HG02973 (cell line): ENCODE measurements around the gene UBE2Q1.
A peak's percentile ranks its signal among the peaks of the same experiment; 100 is the strongest.

Experiments
- ATAC-seq: cut with Tn5 transposase; IDR thresholded peaks from one replicate; pipeline ENCODE4 v1.9.1; 2021; ENCODE audit warnings: moderate library complexity; ENCODE audit not compliant: unreplicated experiment

Gene UBE2Q1

DNA sequence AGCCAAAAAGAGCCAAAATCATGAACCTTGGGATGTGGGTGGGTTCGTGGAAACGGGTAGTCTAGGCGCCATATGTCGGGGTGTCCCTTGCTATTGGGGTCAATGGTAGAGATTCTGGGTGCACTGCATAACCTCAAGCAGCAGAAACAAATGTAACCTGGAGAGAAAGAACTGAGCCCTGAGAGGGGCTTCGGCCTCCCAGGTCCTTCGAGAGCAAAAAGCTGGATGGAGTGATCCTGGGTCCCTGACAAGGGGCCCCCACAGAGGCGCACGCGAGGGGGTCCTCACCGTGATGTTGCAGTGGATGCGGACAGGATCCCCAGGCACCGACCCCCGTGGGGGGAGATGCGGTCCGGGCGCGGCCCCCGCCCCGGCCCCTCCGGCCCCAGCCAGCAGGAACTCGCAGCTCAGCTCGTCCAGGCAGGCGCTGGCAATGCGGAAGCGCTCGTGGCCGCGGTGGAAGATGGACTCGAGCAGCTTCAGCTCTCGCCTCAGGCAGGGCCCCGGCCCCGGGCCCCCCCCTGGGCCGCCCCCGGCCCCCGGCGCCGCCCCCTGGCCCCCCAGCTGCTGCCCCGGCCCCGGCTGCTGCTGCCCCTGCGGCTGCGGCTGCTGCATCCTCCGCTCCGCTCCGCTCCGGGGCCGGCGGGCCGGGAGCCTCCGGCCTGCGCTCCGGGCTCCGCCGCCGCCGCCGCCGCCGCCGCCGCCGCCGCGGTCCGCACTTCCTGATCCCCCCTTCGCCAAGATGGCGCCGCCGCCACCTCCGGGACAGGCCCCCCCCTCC lies at the start of gene UBE2Q1:
UBE2Q1 (minus strand) TSS at position 724 of the 781 bp plus-strand sequence; CDS start at position 615, 109 bp downstream.
- ATAC-seq = peak; percentile 8

DNA sequence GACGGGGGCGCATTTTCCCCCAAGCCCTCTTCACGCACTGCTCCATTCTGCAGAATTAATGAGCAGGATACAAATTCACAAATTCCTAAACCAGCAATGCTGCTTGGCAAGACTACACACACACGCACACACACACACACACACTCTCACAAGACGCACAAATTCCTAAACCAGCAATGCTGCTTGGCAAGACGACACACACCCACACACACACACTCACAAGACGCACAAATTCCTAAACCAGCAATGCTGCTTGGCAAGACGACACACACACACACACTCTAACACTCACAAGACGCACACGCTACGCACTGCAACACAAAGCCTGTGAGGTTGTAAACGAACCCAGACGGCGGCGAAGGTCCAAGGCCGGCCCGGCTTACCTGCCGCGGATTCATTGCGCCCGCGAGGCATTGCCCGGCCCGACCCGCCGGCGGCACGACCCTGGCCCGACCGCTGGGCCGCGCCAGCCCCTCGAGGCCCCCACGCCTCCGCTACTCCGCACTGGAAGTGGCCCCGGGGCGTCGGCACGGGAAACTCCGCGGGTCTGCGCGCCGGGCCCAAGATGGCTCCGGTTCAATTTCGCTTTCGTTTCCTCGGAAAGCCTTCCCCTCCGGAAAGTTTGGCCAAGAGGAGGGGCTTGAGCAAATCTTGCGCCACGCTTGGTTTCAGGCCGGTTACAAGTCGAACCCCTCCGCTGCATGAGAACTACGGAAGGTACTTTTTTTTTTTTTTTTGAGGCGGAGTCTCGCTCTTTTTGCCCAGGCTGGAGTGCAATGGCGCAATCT lies 49.3 kb upstream of the UBE2Q1 start, which contains the start of gene ADAR:
ADAR (minus strand) TSS at position 578 of the 788 bp plus-strand sequence; CDS start at position 398, 180 bp downstream.
- ATAC-seq = peak; percentile 62

DNA sequence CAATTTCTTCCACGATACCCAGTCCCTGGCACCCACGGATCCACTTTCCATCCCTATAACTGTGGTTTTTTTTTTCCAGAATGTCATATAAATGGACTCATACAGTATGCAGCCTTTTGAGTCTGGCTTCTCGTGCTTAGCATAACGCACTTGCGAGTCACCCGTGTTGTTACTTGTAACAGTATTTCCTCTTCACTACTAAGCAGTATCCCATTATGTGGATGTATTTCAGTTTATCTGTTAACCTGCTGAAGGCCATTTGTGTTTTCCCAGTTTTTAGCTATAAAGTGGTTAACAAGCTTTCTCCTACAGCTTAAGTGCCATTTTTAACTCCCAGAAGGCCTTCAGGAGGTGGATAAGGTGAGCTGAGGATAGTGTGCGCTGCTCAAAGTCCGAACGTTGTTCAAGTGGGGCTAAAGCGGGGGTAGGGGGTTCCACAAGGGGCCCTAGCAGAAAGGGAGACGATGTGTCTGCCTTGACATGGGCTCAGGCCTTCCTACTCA lies 48.7 kb upstream of the UBE2Q1 start:
- ATAC-seq = no peak

DNA sequence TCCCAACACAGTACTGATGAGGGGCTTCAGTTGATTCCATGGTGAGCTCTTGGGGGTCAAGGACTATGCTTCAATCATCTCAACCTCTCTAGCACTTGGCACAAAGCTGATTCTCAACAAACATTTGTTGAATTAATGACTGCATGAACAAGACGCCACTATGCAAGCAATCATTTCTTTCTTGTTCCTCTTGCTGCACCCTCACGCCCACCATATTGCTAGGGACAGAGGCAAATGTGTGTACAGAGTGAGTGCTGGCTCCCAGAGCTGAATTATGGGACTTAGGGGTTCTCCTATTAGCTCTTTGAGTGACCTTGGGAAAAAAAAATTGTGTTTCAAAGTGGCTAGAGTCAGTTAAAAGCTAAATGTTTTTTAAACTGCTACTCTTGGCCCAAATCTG lies 47.1 kb upstream of the UBE2Q1 start:
- ATAC-seq = no peak

DNA sequence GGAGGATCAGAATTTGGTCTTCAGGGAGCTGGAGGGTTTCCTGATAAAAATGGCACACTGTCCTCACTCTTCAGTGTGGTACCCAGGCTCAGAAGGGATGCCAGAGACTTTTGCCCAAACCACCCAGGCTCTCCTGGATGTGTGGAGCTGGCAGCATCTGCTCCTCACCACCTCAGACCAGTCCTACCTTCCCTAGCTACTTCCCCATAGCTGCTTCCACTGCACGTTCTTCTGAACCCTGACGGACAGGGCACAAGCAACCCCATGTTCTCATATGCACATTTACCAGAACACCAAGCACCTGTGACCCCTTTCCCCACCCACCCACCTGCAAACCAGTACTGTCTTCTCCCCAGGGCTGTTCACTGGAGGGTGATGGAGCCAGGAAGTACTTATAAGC lies 44.9 kb upstream of the UBE2Q1 start:
- ATAC-seq = no peak

DNA sequence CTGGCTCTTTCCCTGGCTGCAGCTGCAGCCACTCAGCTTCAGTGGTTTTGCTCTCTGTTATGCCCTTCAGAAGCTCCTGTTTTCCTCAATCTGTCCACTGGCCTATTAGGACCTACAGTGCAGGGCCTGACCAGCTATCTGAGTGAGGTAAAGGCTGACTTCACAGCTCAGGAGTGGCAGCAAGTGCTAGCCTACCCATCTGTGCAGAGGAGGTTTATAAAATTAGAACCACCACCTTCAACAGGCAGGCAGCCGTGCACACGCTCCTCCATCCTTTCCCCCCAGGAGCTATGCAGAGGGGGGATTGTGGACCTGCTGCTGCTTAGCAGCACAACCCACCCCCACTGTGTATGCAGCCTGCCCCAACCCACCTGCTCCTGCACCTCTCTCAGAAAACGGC lies 41.2 kb upstream of the UBE2Q1 start:
- no peak for ATAC-seq

DNA sequence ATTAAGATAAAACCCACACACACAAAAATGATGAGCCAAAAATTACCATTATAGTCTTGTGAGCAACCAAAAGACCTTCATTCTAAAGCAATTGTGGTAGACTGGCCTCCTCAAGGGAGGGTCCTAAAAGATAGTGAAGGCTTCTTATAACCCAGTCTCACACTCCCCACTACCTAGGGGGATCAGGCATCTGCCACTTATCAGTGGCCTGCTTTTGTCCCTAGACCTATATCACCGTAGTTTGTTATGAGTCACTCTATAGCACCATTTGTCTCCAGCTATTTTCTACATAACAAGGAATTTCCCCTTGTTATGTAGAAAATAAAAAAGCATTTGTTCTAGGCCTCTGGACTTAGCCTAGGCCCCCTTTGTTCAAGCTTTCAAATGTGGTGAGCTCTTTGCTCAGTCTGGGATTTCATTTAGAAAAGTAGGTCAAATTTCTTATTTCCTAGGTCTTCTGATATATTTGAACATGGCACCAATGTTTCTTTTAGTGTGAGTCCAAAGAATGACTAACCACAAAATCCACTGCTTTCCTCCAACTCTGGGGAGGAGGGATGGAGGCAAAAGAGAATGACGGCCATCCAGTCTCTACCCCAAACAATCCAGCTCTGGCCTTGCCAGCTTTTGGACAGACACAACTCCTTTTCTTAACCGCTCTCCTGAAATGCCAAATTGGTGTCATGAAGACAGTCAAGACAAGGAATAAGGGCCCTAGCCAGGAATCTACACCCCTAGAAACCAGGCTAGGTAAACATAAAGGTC lies 40.6 kb upstream of the UBE2Q1 start:
- no peak for ATAC-seq

DNA sequence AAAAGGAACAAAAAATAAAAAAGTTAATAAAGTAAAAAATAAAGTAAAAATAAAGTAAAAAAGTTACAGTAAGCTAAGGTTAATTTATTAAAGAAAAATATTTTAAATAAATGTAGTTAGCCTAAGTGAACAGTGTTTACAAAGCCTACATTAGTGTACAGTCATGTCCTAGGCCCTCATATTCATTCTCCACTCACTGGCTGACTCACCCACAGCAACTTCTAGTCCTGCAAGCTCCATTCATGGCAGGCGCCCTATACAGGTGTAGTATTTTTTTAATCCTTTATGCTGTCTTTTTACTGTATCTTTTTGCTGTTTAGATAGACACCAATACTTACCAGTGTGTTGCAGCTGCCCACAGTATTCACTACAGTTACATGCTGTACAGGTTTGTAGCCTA lies 37.2 kb upstream of the UBE2Q1 start:
- ATAC-seq = no peak

DNA sequence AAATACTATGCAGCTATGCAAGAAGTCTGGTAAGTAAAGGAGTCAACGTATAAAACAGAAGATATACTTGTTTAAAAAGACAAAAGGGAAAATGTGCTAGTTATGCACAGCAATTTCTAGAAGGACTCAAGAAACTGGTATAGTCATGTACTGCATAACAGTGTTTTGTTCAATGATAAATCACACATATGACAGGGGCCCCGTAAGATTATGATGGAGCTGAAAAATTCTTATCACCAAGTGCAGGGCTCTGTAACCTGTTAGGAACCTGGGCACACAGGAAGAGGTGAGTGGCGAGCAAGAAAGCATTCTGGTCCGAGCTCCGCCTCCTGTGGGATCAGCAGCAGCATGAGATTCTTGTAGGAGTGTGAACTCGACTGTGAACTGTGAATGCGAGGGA lies 36.3 kb upstream of the UBE2Q1 start:
- ATAC-seq = no peak

DNA sequence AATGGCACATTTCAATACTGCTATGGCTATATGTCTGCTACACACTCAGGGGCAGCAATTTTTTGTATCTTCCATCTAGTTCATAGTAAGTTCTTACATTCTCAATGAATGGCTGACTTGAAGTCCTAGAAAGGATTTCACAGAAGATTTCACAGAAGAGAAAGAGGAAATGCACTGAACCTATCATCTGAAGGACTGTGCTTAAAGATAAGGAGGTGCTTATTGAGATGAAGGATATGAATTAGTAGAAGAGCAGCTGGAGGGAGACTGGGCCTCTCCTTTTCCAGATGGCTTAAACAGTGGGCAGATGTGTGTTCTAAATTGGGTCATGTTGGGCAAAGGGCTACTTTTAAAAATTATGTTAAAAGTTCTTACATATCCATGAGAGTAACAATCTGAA lies 34.9 kb upstream of the UBE2Q1 start:
- ATAC-seq = no peak

DNA sequence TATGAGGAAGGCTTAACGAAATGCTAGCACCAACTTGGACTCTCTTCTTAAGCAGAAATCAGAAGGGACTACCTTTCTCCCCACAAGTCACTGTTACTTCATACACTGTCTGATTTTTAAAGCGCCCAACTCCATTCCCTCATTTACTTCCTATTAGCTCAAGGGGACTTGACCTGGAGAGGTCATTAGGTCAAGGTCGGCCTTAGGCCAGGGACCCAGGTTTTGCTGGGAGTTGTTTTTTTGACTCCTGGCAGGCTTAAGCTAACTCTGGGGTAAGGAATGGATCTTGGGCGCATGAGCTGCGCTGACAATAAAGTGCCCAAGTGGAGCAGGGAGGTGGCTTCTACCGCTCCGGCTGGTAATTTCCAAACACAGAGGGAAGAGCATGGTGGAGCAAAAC lies 32.7 kb upstream of the UBE2Q1 start:
- no peak for ATAC-seq

DNA sequence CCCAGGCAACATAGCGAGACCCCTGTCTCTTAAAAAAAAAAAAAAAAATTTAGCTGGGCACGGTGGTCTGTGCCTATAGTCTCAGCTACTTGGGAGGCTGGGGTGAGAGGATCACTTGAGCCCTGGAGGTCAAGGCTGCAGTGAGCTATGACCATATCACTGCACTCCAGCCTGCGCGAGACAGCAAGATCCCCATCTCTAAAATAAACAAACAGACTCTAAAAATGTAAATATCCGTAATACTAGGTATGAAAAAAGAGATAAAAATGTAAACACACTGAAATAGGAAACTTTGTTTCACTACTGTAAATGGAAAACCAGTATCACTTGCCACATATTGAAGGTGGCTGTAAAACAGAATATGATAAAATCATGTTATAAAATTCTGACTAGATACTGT lies 32.3 kb upstream of the UBE2Q1 start:
- ATAC-seq = no peak

DNA sequence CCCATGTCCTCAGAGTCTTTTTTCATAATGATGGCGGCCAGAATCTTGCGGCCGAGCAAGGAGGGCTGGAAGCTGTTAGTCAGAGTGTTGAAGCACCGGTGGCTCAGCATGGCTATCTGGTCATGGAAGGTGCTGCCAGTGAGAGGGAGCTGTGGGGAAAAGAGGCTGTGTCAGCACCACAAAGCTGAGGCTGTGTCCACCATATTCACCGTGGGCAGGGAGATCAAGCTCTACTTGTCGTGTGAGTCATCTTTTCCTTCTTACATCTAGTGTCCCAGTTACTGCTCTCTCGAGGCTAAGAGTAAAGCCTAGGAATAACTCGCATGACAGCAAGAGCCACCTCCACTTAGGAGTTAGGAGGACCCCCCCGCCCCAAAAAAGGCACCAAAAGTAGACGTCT lies 31.3 kb upstream of the UBE2Q1 start:
- no peak for ATAC-seq

DNA sequence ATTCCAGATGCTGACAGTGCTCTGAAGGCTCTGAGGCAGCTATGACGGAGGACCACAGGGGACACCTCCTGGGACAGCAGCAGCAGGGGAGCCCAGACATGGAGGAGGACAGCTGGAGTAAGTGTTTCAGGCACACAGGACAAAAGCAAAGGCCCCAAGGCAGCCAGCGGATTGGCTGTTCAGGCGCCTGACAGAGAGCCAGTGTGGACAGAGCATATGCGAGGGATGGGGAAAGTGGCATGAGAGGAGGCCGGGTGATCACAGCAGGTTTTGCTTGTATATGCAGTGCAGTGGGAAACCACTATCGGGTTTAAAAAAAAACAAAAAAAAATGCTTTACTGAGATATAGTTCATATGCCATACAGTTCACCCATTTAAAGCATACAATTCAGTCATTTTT lies 28.2 kb upstream of the UBE2Q1 start:
- no peak for ATAC-seq

DNA sequence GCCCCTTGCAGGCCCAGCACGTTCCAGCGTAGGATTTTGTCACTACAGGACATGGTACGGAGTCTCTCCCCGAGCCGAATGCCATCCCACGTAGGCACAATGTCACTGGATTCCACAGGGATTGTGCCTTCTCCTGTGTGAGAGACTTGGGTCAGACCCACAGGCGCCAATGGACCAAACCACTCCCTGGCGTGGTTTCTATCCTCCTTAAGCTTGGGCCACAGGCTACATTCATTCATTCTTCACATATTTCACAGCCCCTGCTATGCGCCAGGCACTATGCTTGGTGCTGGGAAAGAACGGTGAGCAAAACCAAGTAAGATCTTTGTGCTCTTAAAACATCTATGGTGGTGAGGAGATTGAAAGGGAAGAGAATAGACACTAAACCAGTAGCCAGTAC lies 27.8 kb upstream of the UBE2Q1 start:
- no peak for ATAC-seq

DNA sequence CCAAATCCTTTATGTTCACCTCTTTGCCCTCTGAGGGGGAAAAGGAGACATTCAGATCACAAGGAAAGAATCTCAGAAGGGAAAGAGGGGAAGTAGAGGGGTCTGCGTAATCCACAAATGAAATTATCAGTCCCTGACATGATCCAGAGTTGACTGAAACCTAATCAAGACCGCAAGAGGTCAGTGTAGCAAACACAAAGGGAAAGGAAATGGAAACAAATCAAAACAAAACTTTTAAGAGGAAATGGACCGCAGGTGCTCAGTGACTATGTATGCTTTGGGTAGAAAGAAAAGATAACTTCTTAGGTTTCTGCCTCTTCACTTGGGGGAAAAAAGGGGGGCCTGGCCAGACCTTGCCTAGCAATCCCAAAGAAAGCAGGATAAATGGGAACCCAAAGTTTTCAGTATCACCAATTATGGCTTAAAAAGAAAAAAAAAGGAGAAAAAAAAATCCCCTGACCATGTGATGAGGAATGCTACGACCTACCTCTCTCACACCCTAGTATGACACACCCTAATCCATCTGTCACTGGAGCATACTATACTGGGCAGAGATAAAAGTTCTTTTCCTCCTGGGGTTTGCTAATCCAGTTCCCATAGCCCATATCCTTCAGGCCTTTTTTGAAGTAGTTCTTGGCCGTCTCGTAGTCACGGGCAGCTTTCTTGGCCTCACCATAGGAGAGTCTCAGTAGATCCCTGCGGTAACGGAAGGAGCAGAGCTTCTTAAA lies 26.0 kb upstream of the UBE2Q1 start:
- ATAC-seq = no peak

DNA sequence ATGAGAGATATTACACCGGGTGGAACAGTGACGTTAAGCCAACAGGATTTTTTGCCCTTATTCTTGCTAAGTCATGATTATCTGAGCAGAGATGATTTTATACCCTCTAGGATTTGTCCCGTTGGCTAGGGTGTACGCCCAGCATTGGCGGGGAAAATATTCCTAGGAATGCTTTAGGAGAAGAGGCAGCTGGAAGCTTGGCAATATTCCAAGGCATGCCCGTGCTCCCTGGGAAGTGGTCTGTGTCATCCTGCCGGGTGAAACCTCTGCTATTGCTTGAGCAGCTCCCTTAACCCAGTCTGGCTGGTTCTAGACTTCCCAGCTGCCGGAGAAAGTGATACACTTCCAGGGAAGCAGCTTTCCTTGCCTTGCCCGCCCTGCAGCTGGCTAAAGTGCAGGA lies 25.3 kb upstream of the UBE2Q1 start:
- ATAC-seq = no peak

DNA sequence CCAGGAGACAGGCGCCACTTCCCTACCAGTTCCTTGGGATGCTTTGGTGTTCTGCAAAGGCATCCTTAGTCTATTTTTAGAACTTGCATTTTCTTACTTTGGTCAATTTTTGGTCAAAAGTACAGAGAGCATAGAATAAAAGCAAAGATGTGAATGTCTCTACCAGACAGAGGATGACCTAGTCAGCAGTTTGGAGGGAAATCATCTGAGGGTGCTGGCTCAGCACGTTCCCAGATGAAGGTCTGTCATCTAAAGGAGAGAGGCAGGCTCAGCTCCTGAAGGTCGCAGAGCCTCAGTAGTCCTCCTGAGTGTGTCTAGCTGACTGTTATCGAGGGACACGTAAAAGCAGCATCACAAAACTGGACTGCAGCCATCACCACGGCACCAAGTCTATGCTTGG lies 24.4 kb upstream of the UBE2Q1 start:
- ATAC-seq = no peak

DNA sequence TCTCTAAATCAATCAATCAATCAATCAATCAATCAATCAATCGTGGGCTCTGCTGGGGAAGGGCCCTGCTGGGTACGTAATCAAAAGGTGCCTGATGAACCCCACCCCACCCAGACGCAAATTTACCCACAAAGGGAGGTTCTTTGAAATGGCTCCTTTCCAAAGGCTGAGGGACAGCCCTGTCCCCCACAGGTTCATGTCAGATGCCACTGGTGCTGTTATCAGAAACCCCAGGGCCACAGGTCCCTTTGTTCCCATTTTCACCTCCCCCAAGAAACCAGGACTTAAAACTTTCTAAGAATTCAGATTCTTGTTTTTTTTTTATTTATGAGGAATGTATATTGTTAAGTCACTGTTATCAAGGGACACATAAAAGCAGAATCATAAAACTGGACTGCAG lies 23.3 kb upstream of the UBE2Q1 start:
- ATAC-seq = no peak

DNA sequence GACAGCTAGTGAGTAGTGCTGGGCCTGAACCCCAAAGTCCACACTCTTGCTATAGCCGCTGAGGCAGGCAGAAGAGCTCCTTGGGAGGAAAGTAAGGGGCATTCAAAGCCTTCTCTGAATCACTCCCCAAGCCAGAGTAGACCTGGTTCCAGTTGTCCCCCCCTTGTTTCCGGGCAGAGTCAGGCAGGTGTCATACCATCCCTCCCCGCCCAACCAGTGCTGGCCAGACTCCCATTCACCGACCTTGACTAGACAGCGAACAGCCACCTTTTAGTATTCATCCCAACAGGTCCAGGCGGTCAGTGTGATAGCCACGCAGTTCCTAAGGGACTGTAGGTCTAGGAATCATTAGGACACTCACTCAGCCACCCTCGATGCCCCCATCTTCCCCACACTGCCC lies 20.9 kb upstream of the UBE2Q1 start:
- ATAC-seq = no peak

DNA sequence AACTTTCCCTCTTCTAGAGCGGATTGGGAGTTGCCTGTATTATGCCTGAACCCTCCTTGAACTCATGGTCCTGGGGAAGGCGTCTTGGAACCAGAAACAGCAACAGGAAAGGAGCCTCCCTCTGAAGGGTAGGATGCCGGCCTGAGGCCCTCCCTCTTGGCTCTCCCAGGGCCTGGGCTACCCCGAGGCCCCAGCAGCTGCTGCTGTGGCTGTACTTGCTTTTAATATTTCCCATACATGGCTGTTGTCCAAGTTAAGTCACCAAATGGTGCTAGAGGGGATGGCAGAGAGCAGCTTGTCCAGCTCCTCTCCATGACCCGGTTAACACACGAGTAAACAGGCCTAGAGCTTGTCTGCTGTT lies 19.6 kb upstream of the UBE2Q1 start:
- no peak for ATAC-seq
